ENCODE measurements around the gene FAM228A. TPM values are rescaled to one million over a fixed set of nuclear protein-coding genes. Genes with fewer than 3 reads are reported as not detected.
"Not testable (repeated sequence)": the region's sequence is repeated elsewhere in the genome, so short reads cannot be mapped to it uniquely, and the experiment has no call there.

Gene FAM228A
- not detected for total RNA-seq

DNA sequence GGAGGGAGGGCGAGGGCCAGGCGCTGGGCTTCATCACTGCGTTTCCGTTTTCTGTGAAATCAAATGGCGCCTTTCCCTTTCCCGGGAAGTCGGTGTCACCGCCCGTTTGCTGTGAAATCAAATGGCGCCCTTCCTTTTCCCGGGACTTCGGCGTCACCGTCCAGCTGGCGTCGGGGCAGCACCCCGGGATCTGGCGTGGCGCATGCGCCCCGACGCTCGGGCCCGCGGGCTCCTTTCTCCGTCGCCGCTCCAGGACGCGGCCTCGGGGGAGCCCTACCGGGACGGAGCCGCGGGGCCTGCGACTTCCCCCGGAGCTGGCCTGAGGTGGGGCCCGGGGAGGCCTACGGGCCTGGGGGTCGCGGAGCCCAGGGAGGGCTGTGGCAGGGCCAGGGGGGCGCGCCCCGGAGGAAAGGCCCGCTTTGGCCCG, at the start of gene FAM228A:
Gene FAM228A (plus strand): TSS at position 203 of the 427 bp plus-strand sequence. CDS start 428 bp downstream, outside the sequence.
- H3K9me3 ChIP-seq, result no peaks in the 10 kb centered on the region
- H3K27me3 ChIP-seq, result no peaks in the 10 kb centered on the region
- TF ChIP-seq CTCF (IDR thresholded peaks at IDR 0.05), result no peak
- no peaks in the 10 kb centered on the region for H3K36me3 ChIP-seq
- no peak within 1 kb of the TSS for H3K4me3 ChIP-seq
- no peak within 1 kb of the TSS for H3K9ac ChIP-seq (ENCODE audit: low read depth in 2 of 2, low read length in 2 of 2)
- intact Hi-C loops (cut with DNase I), result no loop called here
- no peak within 1 kb of the TSS for H3K27ac ChIP-seq
- DNase-seq, result no peak
- H3K4me1 ChIP-seq, result no peaks in the 10 kb centered on the region

DNA sequence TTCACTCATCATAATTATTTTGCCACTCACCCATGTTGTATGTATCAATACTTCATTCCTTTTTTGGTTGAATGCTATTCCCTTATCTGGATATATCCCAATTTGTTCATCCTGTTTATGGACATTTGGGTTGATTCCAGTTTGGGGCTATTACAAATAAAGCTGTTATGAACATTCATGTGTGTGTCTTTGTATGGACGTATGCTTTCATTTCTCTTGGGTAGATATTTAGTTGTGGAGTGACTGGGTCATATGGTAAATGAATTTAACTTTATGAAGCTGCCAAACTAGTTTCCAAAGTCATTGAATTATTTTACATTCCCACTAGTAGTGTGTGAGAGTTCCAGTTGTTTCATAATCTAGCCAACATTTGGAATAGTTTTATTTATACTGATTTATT, 48.9 kb upstream of the FAM228A start:
- no peak for TF ChIP-seq CTCF (IDR thresholded peaks at IDR 0.05)
- DNase-seq, result no peak
- no peaks in the 10 kb centered on the region for H3K36me3 ChIP-seq
- H3K9me3 ChIP-seq, result no peaks in the 10 kb centered on the region
- no peak overlapping the region for H3K27ac ChIP-seq
- no peak overlapping the region for H3K4me3 ChIP-seq
- no peaks in the 10 kb centered on the region for H3K27me3 ChIP-seq
- intact Hi-C loops (cut with DNase I), result no loop called here
- H3K9ac ChIP-seq (ENCODE audit: low read depth in 2 of 2, low read length in 2 of 2), result no peak overlapping the region
- H3K4me1 ChIP-seq, result peaks cover 3% of the 10 kb centered on the region

DNA sequence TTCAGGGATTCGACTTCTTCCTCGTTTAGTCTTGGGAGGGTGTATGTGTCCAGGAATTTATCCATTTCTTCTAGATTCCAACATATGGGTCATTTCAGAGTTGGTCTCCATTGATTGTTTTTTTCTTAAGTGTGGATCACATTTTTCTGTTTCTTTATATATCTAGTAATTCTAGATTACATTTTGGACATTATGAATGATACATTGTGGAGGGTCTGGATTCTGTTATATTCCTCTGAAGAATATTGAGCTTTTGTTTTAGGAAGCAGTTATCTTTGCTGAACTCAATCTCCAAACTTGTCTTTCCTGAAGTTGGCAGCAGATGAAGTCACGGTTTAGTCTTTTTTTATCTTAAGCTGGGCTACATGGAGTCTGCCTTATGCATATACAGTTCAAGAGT, 42.3 kb upstream of the FAM228A start:
- H3K36me3 ChIP-seq, result no peaks in the 10 kb centered on the region
- DNase-seq, result no peak
- no peak overlapping the region for H3K9ac ChIP-seq (ENCODE audit: low read depth in 2 of 2, low read length in 2 of 2)
- H3K9me3 ChIP-seq, result no peaks in the 10 kb centered on the region
- H3K27me3 ChIP-seq, result no peaks in the 10 kb centered on the region
- H3K27ac ChIP-seq, result no peak overlapping the region
- intact Hi-C loops (cut with DNase I), result no loop called here
- H3K4me1 ChIP-seq, result no peaks in the 10 kb centered on the region
- H3K4me3 ChIP-seq, result no peak overlapping the region
- TF ChIP-seq CTCF (IDR thresholded peaks at IDR 0.05), result no peak

- H3K27me3 ChIP-seq; DNase-seq; H3K4me1 ChIP-seq; H3K4me3 ChIP-seq; H3K36me3 ChIP-seq; H3K9me3 ChIP-seq; H3K27ac ChIP-seq; H3K9ac ChIP-seq (ENCODE audit: low read depth in 2 of 2, low read length in 2 of 2); intact Hi-C loops (cut with DNase I): not testable (repeated sequence)
Observed at GRCh38 chr2:24140305-24140704, 34.5 kb upstream of the FAM228A start.

GRCh38 chr2:24147364-24147763, 27.5 kb upstream of the FAM228A start:
- TF ChIP-seq CTCF (IDR thresholded peaks at IDR 0.05), result no peak
- no peaks in the 10 kb centered on the region for H3K36me3 ChIP-seq
- no peak overlapping the region for H3K4me3 ChIP-seq
- intact Hi-C loops (cut with DNase I), result no loop called here
- H3K4me1 ChIP-seq, result no peaks in the 10 kb centered on the region
- no peak overlapping the region for H3K27ac ChIP-seq
- H3K9me3 ChIP-seq, result no peaks in the 10 kb centered on the region
- H3K9ac ChIP-seq (ENCODE audit: low read depth in 2 of 2, low read length in 2 of 2), result no peak overlapping the region
- DNase-seq, result no peak
- no peaks in the 10 kb centered on the region for H3K27me3 ChIP-seq

DNA sequence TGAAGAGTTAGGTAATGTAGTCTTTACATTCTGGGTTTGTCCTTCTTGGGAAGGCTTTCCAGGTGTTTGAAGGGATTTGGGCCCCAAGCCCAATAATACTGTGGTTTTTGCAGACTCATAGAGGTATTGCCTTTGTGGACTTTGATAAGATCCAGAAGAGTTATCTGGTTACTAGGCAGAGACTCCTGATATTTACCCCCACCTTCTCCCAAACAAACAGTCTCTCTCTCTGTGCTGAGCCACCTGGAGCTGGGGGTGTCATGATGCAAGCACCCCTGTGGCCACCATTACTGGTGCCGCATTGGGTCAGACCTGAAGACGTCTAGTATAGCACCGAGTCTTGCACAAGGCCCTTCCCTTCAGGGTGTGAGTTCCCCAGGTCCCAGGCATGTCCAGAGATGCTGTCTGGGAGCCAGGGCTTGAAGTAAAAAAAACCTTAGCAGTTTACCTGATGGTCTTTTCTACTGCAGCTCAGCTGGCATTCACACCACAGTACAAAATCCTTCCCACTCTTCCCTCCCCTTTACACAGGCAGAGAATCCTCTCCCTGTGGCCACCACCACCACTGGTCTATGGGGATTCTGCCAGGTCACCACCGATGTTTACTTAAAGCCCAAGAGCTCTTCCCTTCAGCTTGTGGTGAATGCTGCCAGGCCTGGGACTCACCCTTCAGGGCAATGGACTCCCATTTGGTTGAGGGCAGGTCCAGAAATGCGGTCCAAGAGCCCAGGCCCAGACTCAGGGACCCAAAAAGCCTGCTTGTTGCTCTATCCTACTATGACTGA, 22.2 kb upstream of the FAM228A start:
- DNase-seq, result no peak
- no peaks in the 10 kb centered on the region for H3K4me1 ChIP-seq
- H3K4me3 ChIP-seq, result no peak overlapping the region
- no peak overlapping the region for H3K27ac ChIP-seq
- no peaks in the 10 kb centered on the region for H3K36me3 ChIP-seq
- H3K9me3 ChIP-seq, result no peaks in the 10 kb centered on the region
- no peaks in the 10 kb centered on the region for H3K27me3 ChIP-seq
- no peak for TF ChIP-seq CTCF (IDR thresholded peaks at IDR 0.05)
- intact Hi-C loops (cut with DNase I), result no loop called here
- no peak overlapping the region for H3K9ac ChIP-seq (ENCODE audit: low read depth in 2 of 2, low read length in 2 of 2)
